Right lobe of liver (tissue), 4 donors: ENCODE data around the gene IQGAP3.

Experiments
- POLR2A ChIP-seq: fragments of 450-650 bp; IDR thresholded peaks from one replicate; pipeline ENCODE4 v1.6.1; 2017; ENCODE audit warnings: antibody characterized with exemption, mild to moderate bottlenecking
- TF ChIP-seq, protein P1 (sequence below), 4 donors: fragments of 200-600 bp in 3 of 4; fragments of 450-650 bp in 1 of 4; IDR thresholded peaks; one replicate each; pipeline versions ENCODE4 v1.5.1 to v1.8.0; 2016 to 2022; ENCODE audit warnings: antibody characterized with exemption in 4 of 4, mild to moderate bottlenecking in 2 of 4
- donor health status: DM: no; HTN: no; CAD: no.
- donor health status: DM: no; HTN: no; CAD: no.
- donor health status: DM: no; HTN: yes; CAD: no.

- TF ChIP-seq, protein P1, sequence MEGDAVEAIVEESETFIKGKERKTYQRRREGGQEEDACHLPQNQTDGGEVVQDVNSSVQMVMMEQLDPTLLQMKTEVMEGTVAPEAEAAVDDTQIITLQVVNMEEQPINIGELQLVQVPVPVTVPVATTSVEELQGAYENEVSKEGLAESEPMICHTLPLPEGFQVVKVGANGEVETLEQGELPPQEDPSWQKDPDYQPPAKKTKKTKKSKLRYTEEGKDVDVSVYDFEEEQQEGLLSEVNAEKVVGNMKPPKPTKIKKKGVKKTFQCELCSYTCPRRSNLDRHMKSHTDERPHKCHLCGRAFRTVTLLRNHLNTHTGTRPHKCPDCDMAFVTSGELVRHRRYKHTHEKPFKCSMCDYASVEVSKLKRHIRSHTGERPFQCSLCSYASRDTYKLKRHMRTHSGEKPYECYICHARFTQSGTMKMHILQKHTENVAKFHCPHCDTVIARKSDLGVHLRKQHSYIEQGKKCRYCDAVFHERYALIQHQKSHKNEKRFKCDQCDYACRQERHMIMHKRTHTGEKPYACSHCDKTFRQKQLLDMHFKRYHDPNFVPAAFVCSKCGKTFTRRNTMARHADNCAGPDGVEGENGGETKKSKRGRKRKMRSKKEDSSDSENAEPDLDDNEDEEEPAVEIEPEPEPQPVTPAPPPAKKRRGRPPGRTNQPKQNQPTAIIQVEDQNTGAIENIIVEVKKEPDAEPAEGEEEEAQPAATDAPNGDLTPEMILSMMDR (IDR thresholded peaks at IDR 0.05): no peak
- TF ChIP-seq POLR2A: no peak
These were observed 61.7 kb downstream of the IQGAP3 start for GRCh38 chr1:156510709-156511108.
